NB4 (cell line): ENCODE data around the gene PGAM5.

Experiments used
- DNase-seq: peaks from one replicate; pipeline ENCODE4 v3.0.0; 2010; ENCODE audit warnings: low read depth
- H3K4me3 ChIP-seq: one replicate; pipeline ENCODE4 v1.5.1; 2011; ENCODE audit warnings: mild to moderate bottlenecking, low read depth, low read length, moderate library complexity
- MYC ChIP-seq: IDR thresholded peaks from 2 replicates; pipeline ENCODE4 v1.6.1; 2011; ENCODE audit warnings: low read depth, low read length
- POLR2A ChIP-seq: IDR thresholded peaks from 2 replicates; pipeline ENCODE4 v1.6.1; 2011; ENCODE audit warnings: mild to moderate bottlenecking; ENCODE audit not compliant: insufficient read length; ENCODE audit errors: extremely low read depth
- TF ChIP-seq, protein P1 (sequence below): IDR thresholded peaks from 2 replicates; pipeline ENCODE4 v1.6.1; 2011; ENCODE audit warnings: low read depth, low read length
- TF ChIP-seq, protein P2 (sequence below): IDR thresholded peaks from one replicate; pipeline ENCODE4 v1.5.1; 2012; ENCODE audit warnings: low read depth, low read length

The PGAM5 gene

DNA sequence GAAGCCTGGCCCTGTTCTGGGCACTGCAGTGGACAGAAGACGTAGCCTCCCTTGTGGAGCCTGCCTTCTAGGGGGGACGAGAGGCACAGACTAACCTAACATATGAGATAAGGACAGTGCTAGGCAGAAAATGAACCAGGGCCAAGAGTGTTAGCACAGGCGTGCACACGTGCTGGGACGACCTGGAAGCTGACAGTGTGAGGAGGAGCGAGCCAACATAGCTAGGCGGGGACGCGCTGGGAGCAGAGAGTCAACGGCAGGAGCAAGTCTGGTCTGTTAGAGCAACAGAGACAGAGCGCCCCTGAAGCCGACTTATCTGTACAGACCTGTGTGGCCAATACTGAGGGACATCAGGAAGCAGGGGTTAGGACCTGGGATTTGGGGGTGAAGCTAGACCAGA is 15.2 kb upstream of the PGAM5 start:
- no peak overlapping the region for H3K4me3 ChIP-seq
- TF ChIP-seq MYC (no peak), POLR2A (no peak)
- TF ChIP-seq, protein P1, sequence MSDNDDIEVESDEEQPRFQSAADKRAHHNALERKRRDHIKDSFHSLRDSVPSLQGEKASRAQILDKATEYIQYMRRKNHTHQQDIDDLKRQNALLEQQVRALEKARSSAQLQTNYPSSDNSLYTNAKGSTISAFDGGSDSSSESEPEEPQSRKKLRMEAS = no peak
- TF ChIP-seq, protein P2, sequence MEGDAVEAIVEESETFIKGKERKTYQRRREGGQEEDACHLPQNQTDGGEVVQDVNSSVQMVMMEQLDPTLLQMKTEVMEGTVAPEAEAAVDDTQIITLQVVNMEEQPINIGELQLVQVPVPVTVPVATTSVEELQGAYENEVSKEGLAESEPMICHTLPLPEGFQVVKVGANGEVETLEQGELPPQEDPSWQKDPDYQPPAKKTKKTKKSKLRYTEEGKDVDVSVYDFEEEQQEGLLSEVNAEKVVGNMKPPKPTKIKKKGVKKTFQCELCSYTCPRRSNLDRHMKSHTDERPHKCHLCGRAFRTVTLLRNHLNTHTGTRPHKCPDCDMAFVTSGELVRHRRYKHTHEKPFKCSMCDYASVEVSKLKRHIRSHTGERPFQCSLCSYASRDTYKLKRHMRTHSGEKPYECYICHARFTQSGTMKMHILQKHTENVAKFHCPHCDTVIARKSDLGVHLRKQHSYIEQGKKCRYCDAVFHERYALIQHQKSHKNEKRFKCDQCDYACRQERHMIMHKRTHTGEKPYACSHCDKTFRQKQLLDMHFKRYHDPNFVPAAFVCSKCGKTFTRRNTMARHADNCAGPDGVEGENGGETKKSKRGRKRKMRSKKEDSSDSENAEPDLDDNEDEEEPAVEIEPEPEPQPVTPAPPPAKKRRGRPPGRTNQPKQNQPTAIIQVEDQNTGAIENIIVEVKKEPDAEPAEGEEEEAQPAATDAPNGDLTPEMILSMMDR = no peak
- no peak for DNase-seq

DNA sequence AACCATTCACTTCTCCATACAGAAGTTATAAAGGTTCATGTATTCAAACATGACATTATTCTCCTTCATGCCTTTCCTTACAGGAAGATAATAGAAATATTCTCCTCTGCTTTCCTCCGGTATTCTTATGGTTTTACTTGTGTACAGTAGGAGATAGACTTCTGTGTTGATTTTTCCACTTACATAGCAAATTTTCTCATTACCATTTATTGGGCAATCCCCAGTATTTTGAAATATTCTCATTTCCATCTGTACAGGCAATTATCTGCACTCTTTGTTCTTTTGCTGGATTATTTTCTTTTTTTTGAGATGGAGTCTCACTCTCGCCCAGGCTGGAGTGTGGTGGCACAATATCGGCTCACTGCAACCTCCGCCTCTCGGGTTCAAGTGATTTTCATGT is 12.3 kb upstream of the PGAM5 start:
- DNase-seq = no peak
- H3K4me3 ChIP-seq = no peak overlapping the region
- TF ChIP-seq, protein P2 = no peak
- no peak for TF ChIP-seq POLR2A
- TF ChIP-seq, protein P1 = no peak
- TF ChIP-seq MYC = no peak

DNA sequence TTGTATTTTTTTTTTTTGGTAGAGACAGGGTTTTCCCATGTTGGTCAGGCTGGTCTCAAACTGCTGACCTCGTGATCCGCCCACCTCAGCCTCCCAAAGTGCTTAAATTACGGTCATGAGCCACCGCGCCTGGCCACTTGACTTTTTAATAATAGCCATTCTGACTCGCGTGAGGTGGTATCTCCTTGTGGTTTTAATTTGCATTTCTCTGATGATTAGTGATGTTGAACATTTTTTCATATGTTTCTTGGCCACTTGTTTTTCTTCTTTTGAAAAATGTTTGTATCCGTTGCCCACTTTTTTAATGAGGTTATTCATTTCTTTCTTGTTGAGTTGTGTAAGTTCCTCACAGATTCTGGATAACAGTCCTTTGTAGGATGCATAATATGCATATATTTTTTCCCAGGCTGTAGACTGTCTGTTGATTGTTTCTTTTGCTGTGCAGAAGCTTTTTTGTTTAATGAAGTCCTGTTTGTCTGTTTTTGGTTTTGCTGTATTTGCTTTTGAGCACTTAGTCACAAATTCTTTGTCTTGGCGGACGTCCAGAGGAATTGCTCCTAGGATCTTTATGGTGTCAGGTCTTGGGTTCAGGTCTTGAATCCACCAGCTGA is 10.3 kb upstream of the PGAM5 start:
- no peak for DNase-seq
- no peak overlapping the region for H3K4me3 ChIP-seq
- TF ChIP-seq MYC (no peak), POLR2A (no peak)
- TF ChIP-seq, protein P1 = no peak
- TF ChIP-seq, protein P2 = no peak

DNA sequence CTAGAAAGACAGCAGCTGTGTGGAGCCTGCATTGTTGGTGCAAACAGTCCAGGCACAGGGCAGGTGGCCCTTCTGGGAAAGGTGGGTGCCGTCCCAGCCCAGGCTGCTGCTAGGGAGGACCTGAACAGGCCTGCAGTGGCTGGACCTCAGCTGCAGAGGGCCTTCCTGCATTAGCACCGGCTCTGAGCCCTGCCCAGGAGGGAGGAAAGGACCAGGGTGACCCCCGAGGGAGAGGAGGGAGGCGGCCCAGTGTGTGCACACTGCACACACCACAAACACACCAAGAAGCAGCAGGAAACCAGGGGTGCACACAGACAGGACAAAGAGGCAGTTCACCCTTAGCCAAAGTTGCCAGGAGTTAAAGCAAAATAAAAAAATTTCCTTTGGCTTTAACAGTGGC is 8.0 kb upstream of the PGAM5 start:
- H3K4me3 ChIP-seq = no peak overlapping the region
- TF ChIP-seq MYC (no peak), POLR2A (no peak)
- TF ChIP-seq, protein P1 = no peak
- TF ChIP-seq, protein P2 = no peak
- DNase-seq = peak; percentile 53

DNA sequence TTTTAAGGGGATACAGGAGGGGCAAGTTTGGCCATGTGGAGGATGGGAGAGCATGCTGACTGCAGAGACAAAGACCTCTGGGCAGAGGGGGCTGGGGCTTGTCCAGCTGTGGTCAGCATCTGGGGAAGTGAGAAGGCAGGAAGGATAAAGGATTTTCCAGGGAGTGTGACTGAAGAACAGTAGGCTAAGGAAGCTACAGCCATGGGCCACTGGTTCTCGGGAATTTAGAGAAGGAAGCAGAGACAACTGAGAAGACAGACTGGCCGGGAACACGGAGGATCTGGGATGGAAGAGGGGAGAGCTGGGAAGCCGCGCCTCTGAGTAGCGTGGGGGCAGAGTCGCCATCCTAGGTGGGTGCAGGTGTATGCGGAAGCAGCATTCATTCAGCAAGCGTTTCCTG is 7.0 kb upstream of the PGAM5 start:
- no peak for TF ChIP-seq POLR2A
- TF ChIP-seq, protein P2 = no peak
- no peak for TF ChIP-seq MYC
- TF ChIP-seq, protein P1 = no peak
- no peak overlapping the region for H3K4me3 ChIP-seq
- DNase-seq = no peak

DNA sequence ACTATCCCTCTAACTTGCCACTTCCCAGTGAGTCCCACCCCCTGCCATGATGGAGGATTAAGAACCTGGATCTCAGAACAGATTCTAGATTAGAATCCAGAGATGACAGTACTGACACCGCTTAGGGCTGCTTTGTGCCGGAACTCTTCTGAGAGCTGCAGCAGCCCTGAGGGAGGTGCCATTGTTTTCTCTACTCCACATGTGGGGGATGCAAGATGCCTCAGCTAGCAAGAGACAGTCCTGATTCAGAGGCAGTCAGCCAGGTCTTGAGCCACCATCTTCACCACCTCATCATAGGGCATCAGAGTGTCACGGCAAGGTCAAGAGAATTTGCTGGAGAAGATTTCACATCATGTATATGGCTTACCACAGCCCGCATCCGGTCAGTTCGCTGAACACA is 3.4 kb upstream of the PGAM5 start:
- DNase-seq = no peak
- TF ChIP-seq, protein P2 = no peak
- no peak for TF ChIP-seq MYC
- TF ChIP-seq, protein P1 = no peak
- no peak for TF ChIP-seq POLR2A
- no peak overlapping the region for H3K4me3 ChIP-seq
